GM18498 (cell line): ENCODE results near the gene SH3BP5.

Source experiments
- ATAC-seq: cut with Tn5 transposase; IDR thresholded peaks from one replicate; pipeline ENCODE4 v1.9.1; 2021; ENCODE audit warnings: mild to moderate bottlenecking, moderate library complexity; ENCODE audit not compliant: unreplicated experiment

Gene SH3BP5

GRCh38 chr3:15211937-15212336 is 120.4 kb downstream of the SH3BP5 start:
- no peak for ATAC-seq

- no peak for ATAC-seq
Observed at GRCh38 chr3:15207836-15208504, 124.4 kb downstream of the SH3BP5 start.

- peak; percentile 21 for ATAC-seq
Observed at GRCh38 chr3:15206662-15207576, 125.5 kb downstream of the SH3BP5 start.

GRCh38 chr3:15205934-15206661 is 126.3 kb downstream of the SH3BP5 start, which contains the start of gene CAPN7:
TSS of gene CAPN7 (plus strand) at chr3:15206246. CDS start at chr3:15206496, 250 bp downstream.
- ATAC-seq: peak; percentile 91

DNA sequence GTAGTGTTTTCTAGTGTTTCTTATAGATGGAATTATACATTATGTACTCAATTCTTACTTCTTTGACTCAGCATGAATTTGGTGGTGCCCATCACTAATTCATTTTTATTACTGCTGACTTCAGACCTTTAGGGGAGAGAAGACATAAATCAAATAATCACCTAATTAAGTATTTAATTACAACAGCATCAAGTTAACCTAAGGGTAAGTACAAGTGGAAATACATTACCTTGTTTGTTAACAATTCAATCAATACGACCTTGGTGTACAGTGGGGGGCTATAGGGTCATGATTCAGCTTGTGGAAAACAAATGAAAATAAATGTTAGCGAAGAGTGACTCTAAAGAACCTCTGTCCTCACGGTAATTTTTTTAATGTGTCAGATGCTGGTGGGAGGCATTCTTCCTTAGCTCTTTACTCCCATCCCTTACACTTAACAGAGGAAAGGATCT is 126.9 kb downstream of the SH3BP5 start:
- ATAC-seq: no peak
